GM19240 (cell line): ENCODE data around the gene RHAG.
"Not testable (repeated sequence)": the region's sequence is repeated elsewhere in the genome, so short reads cannot be mapped to it uniquely, and the experiment has no call there.

Experiments
- DNase-seq: peaks from one replicate; pipeline ENCODE4 v3.0.0; 2011; ENCODE audit warnings: low spot score; ENCODE audit not compliant: insufficient read length

RHAG gene

DNA sequence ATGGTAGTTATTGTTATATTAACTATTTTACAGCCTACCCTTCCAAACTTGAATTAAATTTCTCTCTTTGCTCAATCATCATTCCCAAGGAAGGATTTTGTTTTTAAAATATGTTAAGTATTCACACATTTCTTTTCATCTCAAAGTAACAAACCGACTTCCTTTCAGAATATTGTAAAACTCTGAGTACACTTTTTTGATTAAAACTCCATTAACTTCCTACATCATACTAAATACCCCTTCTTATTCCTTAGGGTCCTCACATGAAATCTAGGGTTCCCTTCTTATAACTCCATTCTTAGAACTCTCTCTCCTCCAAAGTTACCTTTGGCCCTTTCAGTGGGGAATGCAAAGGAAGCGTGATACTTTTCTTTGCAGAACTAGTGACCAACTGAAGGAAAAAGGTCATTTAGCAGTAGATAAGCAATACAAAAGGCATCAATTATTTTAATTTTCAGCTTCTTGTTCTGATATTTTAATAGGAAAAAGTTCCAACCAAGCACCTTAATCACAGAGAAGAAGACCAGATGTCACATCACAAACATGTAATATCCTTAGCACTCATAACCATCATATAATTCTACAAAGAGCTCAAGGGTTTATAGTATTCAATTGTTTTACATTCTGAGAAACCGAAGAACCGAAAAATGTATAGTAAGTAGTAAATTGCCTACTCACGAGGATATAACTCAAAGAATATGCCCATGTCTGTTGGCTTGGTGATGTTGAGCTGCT is 494 bp downstream of the RHAG start:
- DNase-seq = no peak

DNA sequence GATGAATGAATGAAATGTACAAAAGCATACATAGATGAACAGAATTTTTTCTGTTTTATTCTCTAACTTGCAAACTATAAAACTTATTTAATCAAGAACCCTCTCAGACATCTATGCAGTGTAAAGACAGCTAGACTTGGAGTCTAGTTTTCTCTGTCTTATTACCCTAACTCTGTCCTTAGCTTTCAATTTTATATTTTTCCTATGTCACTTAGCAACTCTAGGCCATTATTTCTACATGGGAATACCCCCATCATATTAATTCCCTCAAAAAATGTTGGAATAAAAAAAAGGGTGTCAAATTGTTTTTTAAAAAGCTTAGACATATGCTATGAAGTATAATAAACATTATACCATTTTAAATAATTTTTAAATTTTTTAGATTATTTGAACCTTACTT is 1.2 kb downstream of the RHAG start:
- DNase-seq = no peak

DNA sequence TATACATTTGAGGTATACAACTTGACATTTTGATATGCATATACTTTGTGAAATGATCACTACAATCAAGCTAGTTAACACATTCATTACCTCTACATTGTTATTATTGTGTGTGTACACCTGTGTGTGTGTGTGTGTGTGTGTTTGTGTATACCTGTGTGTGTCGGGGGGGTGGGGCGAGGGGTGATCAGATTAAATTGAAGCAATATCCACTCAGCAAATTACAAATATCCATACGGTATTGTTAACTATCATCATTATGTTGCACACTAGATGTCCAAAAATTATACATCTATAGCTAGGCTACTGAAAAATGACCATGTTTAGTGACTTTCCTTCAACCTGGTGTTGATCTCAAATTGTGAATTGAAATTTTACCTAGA is 1.8 kb downstream of the RHAG start:
- no peak for DNase-seq

DNA sequence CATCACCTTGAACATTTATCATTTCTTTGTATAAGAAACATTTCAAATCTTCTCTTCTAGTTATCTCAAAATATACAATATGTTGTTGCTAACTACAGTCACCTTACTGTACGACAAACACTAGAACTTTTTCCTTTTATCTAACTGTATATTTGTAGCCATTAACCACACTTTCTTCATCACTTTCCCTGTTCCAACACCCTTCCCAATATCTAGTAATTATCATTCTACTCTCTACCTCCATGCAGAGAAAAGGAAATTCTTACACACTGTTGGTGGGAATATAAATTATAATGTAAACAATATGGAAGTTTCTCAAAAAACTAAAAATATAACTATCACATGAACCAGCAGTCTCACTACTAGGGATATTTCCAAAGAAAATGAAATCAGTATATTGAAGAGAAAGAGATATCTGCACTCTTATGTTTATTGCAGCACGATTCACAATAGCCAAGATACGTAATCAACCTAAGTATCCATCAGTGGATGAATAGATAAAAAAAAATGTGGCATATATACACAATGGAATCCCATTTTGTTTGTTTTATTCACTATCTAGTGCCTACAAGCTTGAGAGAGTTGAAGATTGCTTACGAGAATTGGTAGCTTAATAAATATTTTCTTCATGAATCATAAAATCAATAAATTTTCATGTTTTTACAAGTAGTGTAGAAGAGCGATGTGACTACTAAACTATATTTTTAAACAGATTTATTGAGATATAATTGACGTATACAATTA is 2.4 kb downstream of the RHAG start:
- no peak for DNase-seq

DNA sequence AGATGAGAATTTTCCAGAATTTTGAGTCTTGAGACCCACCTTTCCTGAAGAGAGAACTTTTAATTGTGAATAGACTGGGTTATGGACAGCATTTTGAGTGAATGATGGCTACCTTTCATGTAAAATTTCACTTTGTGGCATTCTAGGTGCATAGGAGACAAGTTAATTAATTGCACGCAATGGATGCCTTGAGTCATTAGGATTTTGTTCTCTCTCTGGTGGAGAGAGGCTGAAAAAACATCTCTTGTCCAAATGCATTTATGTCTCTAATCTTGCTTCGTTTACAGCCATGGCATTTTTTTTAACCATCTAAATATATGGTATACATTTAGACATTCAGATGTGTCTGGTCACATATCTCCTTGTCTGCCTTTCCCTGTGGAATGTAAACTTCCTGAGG is 3.1 kb downstream of the RHAG start:
- DNase-seq = no peak

DNA sequence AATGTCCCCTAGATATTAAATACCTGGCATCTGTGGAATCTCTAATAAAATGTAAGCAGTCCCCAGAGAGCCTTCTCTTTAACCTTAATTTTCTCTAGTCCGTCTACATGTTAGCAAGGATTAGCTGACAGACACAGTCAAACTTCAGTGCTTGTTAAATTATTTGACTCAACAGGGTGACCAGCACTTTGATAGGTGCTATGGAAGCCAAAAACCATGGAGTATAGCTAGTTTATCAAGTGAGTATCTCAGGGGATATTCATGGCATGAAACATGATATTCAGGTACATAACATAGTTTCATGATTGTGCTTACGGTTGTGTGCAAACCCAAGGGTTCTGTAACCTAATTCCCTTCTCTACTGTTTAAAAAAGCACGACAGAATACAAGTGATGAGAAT is 3.9 kb downstream of the RHAG start:
- no peak for DNase-seq

DNA sequence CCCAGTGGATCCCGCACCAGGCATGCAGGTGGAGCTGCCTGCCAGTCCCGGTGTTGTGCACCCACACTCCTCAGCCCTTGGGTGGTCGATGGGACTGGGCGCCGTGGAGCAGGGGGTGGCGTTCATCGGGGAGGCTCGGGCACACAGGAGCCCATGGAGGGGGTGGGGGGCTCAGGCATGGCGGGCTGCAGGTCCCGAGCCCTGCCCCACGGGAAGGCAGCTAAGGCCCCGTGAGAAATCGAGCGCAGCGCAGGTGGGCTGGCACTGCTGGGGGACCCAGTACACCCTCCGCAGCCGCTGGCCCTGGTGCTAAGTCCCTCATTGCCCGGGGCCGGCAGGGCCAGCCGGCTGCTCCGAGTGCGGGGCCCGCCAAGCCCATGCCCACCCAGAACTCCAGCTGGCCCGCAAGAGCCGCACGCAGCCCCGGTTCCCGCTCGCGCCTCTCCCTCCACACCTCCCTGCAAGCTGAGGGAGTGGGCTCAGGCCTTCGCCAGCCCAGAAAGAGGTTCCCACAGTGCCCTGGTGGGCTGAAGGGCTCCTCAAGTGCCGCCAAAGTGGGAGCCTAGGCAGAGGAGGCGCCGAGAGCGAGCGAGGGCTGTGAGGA is 7.1 kb downstream of the RHAG start:
- DNase-seq = not testable (repeated sequence)

DNA sequence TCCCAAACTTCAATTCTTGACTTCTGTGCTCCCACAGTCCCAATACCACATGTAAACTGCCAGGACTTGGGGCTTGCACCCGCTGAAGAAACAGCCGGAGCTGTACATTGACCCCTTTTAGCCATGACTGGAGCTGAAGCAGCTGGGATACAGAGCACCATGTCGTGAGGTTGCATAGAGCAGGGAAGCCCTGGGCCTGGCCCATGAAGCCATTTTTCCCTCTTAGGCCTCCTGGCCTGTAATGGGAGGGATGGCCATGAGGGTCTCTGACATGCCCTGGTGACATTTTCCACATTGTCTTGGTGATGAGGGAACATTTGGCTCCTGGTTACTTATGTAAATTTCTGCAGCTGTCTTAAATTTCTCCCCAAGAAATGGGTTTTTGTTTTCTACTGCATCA is 9.8 kb downstream of the RHAG start:
- no peak for DNase-seq

DNA sequence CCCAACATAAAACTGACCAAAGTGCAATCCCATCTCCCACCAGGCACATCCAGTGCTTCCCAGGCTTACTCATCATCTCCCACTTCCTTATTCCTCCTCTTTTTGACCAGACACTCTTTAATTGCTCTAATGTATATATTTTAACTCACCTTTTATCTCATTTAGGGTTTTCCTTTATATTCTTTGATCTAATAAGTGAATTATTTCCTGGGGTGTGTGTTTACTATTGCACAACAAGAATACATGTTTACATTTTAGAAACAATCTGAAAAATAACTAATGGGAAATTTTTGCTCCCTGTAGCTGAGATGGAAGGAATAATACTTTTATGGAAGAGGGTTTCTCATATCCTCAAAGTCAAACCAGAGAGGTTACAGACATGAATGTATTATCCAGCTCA is 18.4 kb downstream of the RHAG start:
- no peak for DNase-seq

DNA sequence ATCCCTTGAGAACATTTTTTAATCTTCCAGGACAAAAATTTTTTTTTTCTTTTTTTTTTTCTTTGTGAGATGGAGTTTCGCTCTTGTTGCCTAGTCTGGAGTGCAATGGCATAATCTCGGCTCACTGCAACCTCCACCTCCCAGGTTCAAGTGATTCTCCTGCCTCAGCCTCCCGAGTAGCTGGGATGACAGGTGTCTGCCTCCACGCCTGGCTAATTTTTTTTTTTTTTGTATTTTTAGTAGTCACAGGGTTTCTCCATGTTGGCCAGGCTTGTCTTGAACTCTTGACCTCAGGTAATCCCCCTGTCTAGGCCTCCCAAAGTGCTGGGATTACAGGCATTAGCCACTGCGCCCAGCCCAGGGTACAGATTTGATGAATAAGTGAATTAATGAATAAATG is 22.5 kb downstream of the RHAG start:
- DNase-seq = not testable (repeated sequence)

DNA sequence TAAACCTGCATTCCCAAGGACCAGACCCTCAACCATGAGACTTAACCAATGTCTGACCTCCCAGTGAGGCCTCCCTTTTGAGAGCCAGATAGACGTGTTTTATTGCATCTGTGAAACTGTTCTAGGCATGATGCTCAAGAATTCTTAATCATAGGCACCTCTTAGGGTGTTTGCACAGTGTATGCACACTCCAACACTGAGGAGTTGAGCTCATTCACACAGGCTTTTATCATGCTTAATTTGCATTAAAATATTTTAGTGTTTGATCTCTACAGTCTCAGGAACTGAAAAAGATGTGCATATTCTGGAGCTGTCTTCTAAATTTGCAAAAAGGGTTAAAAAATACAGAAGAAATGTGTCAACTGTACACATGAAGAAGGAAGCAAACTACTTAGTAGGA is 27.4 kb downstream of the RHAG start:
- no peak for DNase-seq

DNA sequence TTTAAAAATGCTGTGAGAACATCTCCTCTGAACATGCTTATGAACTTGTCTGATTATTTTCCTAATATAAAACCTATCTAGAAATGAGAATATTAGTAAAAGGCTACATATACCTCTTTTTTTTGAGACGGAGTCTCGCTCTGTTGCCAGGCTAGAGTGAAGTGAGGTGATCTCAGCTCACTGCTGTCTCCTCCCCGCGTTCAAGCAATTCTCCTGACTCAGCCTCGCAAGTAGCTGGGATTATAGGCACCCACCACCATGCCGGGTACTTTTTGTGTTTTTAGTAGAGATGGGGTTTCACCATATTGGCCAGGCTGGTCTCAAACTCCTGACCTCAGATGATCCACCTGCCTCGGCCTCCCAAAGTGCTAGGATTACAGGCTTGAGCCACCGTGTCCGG is 28.4 kb downstream of the RHAG start:
- DNase-seq = not testable (repeated sequence)

DNA sequence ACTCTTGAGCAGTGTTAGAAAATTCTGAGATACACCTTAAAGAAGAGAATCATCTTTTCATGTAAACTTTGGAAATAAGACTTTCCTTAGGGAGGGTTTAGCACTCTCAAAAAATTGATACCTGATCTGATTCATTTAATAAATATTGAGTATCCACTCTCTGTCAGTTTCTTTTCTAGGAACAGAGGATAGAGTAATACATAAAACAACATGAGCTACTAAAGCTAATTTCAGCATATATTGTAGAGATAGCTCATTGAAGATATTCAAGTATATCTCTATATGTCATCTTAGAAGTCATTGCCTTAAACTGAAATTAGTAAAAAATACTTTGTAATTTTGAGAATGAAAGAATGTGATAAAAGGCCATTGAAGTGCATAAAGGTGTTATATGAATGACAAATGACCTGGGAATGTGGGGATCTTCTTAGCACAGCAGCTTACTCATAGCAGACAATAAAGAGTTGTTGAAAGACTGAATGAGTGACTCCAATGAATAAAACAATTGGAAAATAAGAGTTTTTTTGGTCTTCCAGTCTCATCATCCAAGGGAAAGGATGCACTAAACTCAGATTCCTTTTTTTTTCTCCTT is 29.2 kb downstream of the RHAG start:
- DNase-seq = no peak

DNA sequence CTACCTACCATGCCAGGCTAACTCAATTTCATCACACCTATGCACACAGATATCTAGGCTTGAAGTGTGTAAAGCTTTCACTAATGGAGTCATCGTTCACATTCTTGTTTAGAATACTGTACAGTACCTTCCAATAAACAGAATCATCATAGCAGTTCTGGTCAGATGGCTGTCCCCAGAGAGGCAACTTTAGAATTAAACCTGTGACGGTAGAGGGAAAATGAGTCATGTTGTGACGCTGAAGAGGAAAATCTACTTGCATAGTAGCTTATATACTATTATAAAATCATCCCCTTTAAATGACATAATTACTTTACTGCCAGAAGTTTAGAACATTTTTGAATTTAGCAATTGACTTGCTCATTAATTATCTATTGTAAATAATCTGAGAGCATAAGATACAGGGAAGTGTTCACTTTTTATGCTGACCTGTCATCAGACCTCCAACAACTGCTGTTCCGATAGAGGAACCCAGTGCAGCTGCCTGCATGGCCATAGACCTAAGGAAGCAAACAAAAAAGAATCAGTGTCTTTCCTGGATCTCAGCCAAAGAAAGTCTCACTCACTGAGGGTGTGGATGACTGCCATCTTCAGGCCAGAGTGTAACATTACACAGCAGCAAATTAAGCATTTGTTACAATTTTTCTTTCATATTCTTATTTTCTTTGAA is 29.8 kb downstream of the RHAG start:
- peak; percentile 25 for DNase-seq

DNA sequence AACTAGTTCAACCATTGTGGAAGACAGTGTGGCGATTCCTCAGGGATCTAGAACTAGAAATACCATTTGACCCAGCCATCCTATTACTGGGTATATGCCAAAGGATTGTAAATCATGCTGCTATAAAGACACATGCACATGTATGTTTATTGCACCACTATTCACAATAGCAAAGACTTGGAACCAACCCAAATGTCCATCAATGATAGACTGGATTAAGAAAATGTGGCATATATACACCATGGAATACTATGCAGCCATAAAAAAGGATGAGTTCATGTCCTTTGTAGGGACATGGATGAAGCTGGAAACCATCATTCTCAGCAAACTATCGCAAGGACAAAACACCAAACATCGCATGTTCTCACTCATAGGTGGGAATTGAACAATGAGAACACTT is 32.6 kb downstream of the RHAG start:
- DNase-seq = not testable (repeated sequence)

DNA sequence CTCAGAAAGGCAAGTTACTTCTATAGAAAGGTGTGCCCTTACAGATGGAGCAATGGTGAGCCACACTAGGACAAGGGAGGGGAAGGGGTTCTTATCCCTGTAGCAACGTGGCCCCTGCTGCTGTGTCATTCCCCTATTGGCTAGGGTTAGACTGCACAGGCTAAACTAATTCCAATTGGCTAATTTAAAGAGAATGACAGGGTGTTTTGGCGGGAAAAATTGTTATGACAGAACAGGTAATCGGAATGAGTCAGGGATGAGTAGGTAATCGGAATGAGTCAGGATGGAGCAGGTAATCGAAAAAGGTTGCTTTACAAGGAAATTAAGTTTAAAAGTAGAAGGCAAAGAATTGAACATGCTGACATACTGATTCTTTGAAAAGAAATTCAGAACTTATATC is 49.4 kb downstream of the RHAG start:
- DNase-seq = not testable (repeated sequence)

DNA sequence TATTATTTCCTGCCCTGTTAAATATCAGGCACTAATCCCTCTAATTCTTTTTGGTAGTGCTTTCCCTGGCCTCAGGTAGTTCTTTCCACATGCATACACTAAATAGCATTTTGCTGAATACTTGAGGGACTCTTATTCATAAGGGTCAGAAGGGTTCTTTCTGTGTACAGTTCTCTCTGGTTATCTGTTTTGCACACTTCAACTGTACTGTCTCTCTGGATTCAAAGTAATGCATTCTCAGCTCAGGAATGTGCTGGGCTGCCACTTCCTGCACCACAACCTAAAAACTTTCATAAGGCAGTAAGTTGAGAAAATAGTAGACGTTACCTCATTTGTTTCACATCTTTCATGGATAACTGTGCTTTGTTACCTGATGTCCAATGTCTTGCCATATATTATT is 54.1 kb downstream of the RHAG start:
- DNase-seq = no peak

DNA sequence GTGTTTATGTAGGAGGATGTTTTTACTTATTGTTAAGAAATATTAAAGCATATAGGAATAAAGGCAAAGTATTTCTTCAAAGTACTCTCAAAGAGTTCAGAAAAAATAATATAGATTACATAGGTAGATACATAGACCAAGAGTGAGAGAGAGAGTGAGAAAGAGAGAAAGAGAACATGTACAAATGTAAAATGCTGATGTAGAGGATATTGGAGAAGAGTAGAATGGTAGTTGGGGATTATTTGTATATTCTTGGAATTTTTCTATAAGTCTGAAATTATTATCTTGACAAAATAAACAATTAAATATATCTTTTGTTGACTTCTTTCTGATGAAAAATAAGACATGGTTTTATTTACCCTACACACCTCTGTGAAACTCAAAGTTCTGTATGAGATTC is 57.0 kb downstream of the RHAG start:
- no peak for DNase-seq

DNA sequence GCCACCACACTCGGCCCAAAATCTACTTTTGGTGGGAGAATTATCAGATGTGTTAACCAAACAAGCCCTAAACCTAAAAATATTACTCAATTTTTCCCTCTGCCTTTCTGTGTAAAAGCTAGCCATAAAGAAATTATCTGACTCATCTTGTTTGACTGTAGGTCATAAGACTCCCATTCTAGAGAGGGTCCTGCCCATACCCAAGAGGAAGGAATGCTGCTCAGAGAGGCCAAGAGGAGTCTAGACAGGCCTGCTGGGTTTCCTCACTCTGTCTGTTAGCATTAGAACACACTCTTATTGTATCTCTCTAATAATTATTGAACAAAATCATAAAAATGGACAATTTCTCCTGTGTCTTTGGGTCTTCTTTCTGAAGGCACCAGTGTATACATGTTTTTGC is 60.0 kb downstream of the RHAG start:
- no peak for DNase-seq

DNA sequence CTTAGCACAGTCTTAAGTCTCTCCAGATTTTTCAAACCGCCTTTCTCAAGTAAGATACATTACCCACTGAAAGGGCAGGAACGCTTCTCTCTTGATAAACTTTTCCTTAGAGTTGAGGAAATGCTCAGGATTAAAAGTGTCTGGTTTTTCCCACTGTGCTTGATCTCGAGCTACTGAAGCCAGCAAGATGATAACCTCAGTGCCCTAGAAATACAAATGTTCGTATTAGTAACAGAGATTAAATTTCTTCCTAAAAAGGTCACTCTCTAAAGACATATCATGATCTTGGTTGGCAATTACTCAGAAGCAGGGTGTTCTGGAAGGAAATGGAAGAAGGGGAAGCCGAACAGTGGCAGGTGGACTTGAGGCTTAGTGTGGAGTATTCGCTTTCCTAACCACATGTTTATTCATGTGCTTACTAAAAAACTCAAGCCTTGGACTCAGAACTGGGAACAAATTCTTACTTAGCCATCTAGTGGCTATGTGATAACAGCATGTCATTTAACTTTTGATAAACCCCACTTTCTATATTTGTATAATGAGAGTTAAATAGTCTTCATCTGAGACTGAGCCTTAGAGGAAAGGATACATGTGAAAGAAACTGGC is 66.1 kb downstream of the RHAG start:
- DNase-seq = no peak

DNA sequence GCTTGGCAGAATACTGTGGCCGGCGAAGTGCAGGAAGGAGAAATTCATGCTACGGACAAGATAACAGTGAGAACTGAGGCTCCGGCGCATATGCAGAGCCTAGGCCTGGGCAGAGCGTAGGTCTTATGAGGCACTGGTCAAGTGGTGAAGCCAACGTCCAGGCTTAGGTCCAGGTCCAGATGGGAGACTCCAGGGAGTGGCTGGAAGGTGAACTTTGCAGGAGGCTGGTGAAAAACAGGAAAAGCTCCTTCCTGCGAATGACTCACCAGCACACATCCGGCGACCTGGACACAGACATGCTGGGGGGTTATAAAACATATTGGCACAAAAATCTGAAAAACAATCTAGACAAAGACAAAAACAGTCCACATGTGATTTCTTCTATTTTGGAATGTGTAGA is 70.8 kb downstream of the RHAG start:
- no peak for DNase-seq
